Smooth muscle cell (in vitro differentiated cells): ENCODE data around the gene IWS1. TPM values are rescaled to one million over a fixed set of nuclear protein-coding genes. Genes with fewer than 3 reads are reported as not detected.

ENCODE experiments used
- DNase-seq: peaks from one replicate; lab custom pipeline; 2025; ENCODE audit not compliant: unreplicated experiment; lab: John Stamatoyannopoulos, UW
- H2AFZ ChIP-seq: fragments of 200-600 bp; sonication (generic); 2 replicates; pipeline ENCODE4 v1.6.0; 2016; ENCODE audit warnings: antibody characterized with exemption, low read depth, mild to moderate bottlenecking
- H3F3A ChIP-seq: fragments of 200-600 bp; sonication (generic); 2 replicates; pipeline ENCODE4 v1.6.0; 2017; ENCODE audit warnings: antibody characterized with exemption, low read depth
- H3K27ac ChIP-seq: fragments of 200-600 bp; sonication (generic); 2 replicates; pipeline ENCODE4 v1.5.1; 2016; ENCODE audit warnings: low read depth, mild to moderate bottlenecking
- H3K27me3 ChIP-seq: fragments of 200-600 bp; sonication (generic); 2 replicates; pipeline ENCODE4 v1.6.1; 2016; ENCODE audit warnings: low read depth, mild to moderate bottlenecking
- H3K36me3 ChIP-seq: fragments of 200-600 bp; sonication (generic); 2 replicates; pipeline ENCODE4 v1.5.1; 2016; ENCODE audit warnings: low read depth
- H3K4me1 ChIP-seq: fragments of 200-600 bp; sonication (generic); 2 replicates; pipeline ENCODE4 v1.5.1; 2016; ENCODE audit warnings: low read depth
- H3K4me2 ChIP-seq: fragments of 200-600 bp; sonication (generic); 2 replicates; pipeline ENCODE4 v1.6.0; 2016; ENCODE audit warnings: mild to moderate bottlenecking
- H3K4me3 ChIP-seq: fragments of 200-600 bp; sonication (generic); 2 replicates; pipeline ENCODE4 v1.5.1; 2016; ENCODE audit warnings: mild to moderate bottlenecking
- H3K79me2 ChIP-seq: fragments of 200-600 bp; sonication (generic); 2 replicates; pipeline ENCODE4 v1.6.0; 2016; ENCODE audit warnings: low read depth, mild to moderate bottlenecking
- H3K9ac ChIP-seq: fragments of 200-600 bp; sonication (generic); 2 replicates; pipeline ENCODE4 v1.6.0; 2016; ENCODE audit warnings: low read depth
- H3K9me3 ChIP-seq: fragments of 200-600 bp; sonication (generic); replicated peaks from 2 replicates; pipeline ENCODE4 v1.5.1; 2016; ENCODE audit warnings: low read depth
- H4K20me1 ChIP-seq: fragments of 200-600 bp; sonication (generic); 2 replicates; pipeline ENCODE4 v1.6.0; 2016; ENCODE audit warnings: low read depth
- WGBS: methylation state at CpG from one replicate; pipeline ENCODE4 v1.1.7; 2016; ENCODE audit warnings: low lambda C conversion rate; 5-methylcytosine and 5-hydroxymethylcytosine counted together
- polyA plus RNA-seq: library from polyadenylated mRNA; unstranded; fragments of >200 nt; fragmentation: Nextera tagmentation; extraction: Ambion mirVana; gene quantifications from 2 replicates; pipeline ENCODE4 v1.2.1, GENCODE V29; 2016
- total RNA-seq: library from RNA; depleted of rRNA; stranded (reverse); fragments of >200 nt; gene quantifications from 2 replicates; pipeline ENCODE4 v1.2.3, GENCODE V29; 2014
- TF ChIP-seq, protein P1 (sequence below): fragments of 200-600 bp; sonication (generic); IDR thresholded peaks from 2 replicates; pipeline ENCODE4 v1.5.1; 2017; ENCODE audit warnings: borderline replicate concordance, mild to moderate bottlenecking, antibody characterized with exemption; ENCODE audit not compliant: insufficient read depth, poor library complexity, severe bottlenecking

IWS1 gene
- total and polyA plus RNA-seq, 2 experiments from 2014 or later = 31.2 to 36.1 TPM

DNA sequence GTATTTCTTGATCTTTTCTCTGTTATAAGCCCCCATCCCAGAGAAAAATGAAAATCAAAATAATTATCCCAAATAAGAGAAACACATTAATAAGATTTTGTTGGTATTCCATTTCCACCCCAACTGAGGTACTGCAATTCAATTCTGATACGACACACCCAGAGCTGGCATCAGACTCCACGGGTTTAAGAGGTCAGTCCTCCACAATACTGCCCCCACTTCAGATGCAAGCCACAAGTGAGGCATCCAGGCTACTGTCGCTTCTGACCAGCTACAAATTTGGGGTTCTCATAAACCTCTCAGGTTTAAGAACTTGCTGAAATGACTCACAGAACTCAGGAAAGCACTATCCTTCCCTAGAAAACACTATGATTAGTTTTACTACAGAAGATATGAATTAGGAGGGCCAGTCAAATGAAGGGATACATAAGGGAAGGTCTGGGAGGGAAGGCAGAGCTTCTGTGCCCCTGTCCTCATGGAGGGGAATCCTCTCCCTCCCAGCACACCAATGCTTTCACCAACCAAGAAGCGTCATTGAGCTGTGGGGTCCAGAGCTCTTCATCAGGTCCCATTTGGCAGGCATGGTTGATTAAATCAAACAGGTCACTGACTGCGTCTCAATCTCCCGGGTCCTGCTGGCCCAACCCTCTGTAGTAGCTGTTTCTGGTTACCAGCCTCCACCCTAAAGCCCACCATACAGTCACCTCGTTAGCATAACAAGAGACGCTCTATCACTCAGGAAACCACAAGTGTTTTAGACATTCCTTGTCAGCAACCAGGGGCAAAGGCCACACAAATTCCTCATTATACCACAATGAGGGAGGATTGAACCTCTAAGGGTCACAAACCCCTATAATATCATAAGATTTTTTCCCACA, 46.2 kb downstream of the IWS1 start:
- no peaks in the 10 kb centered on the region for H3K79me2 ChIP-seq
- H3K4me3 ChIP-seq = no peak overlapping the region
- H3K9ac ChIP-seq = no peak overlapping the region
- TF ChIP-seq, protein P1, sequence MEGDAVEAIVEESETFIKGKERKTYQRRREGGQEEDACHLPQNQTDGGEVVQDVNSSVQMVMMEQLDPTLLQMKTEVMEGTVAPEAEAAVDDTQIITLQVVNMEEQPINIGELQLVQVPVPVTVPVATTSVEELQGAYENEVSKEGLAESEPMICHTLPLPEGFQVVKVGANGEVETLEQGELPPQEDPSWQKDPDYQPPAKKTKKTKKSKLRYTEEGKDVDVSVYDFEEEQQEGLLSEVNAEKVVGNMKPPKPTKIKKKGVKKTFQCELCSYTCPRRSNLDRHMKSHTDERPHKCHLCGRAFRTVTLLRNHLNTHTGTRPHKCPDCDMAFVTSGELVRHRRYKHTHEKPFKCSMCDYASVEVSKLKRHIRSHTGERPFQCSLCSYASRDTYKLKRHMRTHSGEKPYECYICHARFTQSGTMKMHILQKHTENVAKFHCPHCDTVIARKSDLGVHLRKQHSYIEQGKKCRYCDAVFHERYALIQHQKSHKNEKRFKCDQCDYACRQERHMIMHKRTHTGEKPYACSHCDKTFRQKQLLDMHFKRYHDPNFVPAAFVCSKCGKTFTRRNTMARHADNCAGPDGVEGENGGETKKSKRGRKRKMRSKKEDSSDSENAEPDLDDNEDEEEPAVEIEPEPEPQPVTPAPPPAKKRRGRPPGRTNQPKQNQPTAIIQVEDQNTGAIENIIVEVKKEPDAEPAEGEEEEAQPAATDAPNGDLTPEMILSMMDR = no peak
- H3K36me3 ChIP-seq = peaks cover 7% of the 10 kb centered on the region
- DNase-seq = no peak
- WGBS = 63% methylated on average over 8 of the region's 8 CpGs
- no peak overlapping the region for H3K4me2 ChIP-seq
- no peak overlapping the region for H2AFZ ChIP-seq
- no peak overlapping the region for H3K27ac ChIP-seq
- H3K9me3 ChIP-seq = no peaks in the 10 kb centered on the region
- peaks cover 3% of the 10 kb centered on the region for H3F3A ChIP-seq
- peaks cover 4% of the 10 kb centered on the region for H3K4me1 ChIP-seq
- H3K27me3 ChIP-seq = no peaks in the 10 kb centered on the region
- H4K20me1 ChIP-seq = peaks cover 20% of the 10 kb centered on the region

- Histone ChIP-seq H4K20me1 (peaks cover 17% of the 10 kb centered on the region), H2AFZ (no peak overlapping the region), H3K4me3 (no peak overlapping the region), H3K27me3 (no peaks in the 10 kb centered on the region), H3K79me2 (no peaks in the 10 kb centered on the region), H3K4me2 (no peak overlapping the region), H3K9ac (no peak overlapping the region), H3K27ac (no peak overlapping the region), H3K36me3 (peaks cover 7% of the 10 kb centered on the region), H3K4me1 (peaks cover 4% of the 10 kb centered on the region), H3K9me3 (no peaks in the 10 kb centered on the region), H3F3A (peaks cover 3% of the 10 kb centered on the region)
- TF ChIP-seq, protein P1 = peak; percentile 57
- no peak for DNase-seq
- 85% methylated on average over 5 of the region's 5 CpGs for WGBS
Measured at GRCh38 chr2:127479219-127479825, 47.0 kb downstream of the IWS1 start.

DNA sequence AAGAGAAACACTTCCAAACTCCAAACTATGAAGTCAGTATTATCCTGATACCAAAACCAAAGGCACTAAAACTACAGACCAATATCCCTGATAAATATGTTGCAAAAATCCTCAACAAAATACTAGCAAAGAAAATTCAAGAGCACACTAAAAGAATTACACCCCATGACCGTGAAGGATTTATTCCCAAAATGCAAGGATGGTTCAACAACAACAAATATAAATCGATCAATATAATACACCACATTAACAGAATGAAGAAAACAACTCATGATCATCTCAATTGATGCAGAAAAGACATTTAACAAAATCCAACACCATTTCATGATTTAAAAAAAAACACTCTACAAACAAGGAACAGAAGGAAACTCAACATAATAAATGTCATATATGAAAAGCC, 50.5 kb downstream of the IWS1 start:
- Histone ChIP-seq H3K9ac (no peak overlapping the region), H3K4me2 (no peak overlapping the region), H3F3A (peaks cover 3% of the 10 kb centered on the region), H4K20me1 (peaks cover 7% of the 10 kb centered on the region), H3K79me2 (no peaks in the 10 kb centered on the region), H3K4me1 (peaks cover 4% of the 10 kb centered on the region), H3K27me3 (no peaks in the 10 kb centered on the region), H3K9me3 (no peaks in the 10 kb centered on the region), H3K27ac (no peak overlapping the region), H3K36me3 (no peaks in the 10 kb centered on the region), H2AFZ (no peak overlapping the region), H3K4me3 (no peak overlapping the region)
- no peak for DNase-seq
- 99% methylated on average over 2 of the region's 2 CpGs for WGBS
- TF ChIP-seq, protein P1 = no peak
